GM21737 (cell line): ENCODE data around the gene GABRA6.
"Not testable (repeated sequence)": the region's sequence is repeated elsewhere in the genome, so short reads cannot be mapped to it uniquely, and the experiment has no call there.

Source experiments
- ATAC-seq: cut with Tn5 transposase; IDR thresholded peaks from one replicate; pipeline ENCODE4 v1.9.1; 2021; ENCODE audit warnings: mild to moderate bottlenecking, moderate library complexity; ENCODE audit not compliant: unreplicated experiment

Gene GABRA6

DNA sequence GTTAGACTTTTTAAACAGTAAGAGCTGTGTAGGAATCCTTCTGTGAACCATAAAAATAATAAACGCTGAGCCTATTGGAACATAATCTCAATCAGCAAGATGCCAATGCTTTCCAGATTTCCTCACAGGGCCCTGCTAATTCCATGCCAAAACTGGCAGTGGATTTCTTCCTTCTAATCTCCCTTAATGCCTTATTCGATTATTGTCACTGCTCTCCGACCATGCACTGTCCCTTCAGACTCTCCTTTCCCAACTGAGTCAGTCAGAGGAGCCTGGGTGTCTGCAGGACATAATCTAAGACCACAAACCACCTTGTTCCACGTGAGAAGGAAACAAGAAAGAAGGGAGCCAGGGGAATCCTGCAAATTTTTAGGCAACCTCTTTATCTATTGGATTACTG is at the start of gene GABRA6:
Gene GABRA6, plus strand, starts transcription at position 261 of the 400 bp plus-strand sequence. CDS start 269 bp downstream, outside the sequence.
- ATAC-seq = no peak

DNA sequence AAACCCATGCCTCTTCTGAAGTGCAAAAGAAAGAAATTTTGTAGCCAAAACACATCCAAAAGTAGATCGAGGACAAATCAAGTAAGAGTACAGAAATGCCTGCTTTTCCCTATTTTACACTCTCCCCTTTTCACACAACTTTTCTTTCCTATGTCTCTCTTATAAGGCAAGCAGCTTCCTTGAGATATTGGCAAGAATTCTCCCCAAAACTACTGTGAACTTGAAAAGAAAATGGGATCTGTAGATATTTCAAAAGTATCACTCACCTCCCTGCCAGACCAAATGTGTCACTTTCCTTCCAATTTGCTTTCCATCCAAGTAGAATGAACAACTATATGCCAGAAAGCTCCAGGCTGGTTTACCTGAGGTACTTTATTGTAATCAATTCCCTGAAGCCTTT is 47.9 kb upstream of the GABRA6 start:
- ATAC-seq = no peak

DNA sequence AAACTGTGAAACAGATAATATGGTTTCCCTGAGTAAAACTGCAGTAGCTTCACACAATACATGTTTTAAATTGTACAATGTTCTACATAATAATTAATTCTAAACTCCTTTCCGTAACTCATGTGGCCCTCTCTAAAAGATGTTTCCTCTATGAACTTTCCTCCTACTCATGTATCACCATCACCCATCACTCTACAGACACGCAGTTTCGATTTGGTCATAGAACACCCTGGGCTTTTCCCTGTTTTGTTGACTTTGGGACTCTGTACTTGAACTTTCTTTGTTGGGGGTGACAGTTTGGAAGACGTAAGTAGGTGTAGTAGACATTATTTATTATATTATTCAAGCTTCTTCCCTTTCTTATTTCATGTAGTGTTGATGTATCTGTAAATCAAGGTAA is 44.1 kb upstream of the GABRA6 start:
- ATAC-seq = no peak

DNA sequence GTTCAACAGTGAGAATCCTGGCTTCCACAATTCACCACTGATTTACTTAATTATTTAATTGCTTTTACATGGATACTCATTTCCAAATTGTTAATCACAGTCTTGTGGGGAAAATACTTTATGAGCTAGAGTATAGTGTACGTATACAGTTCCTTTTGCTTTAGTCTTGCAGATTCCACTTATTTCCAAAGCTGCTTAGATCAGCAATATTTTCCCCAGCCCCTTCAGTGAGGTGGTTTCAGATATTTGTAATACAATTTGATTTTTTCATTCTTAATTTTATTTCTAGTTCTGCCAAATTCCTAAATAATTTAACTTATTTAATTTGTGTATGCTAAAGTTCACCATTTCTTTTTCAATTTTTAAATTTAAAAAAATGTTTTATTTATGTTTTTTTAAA is 40.3 kb upstream of the GABRA6 start:
- ATAC-seq = no peak

DNA sequence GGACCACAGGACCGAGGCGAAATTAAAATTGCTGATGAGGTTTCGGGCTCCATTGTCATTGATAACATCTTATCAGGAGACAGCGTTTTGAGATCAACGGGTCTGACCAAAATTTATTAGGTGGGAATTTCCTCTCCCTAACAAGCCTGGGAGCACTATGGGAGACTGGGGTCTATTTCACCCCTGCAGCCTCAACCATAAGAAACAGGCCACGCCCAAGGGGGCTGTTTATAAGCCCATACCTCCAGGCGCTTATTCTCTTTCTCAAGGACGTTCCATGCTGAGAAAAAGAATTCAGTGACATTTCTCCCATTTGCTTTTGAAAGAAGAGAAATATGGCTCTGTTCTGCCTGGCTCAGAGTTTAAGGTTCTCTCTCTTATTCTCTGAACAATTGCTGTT is 33.6 kb upstream of the GABRA6 start:
- not testable (repeated sequence) for ATAC-seq

DNA sequence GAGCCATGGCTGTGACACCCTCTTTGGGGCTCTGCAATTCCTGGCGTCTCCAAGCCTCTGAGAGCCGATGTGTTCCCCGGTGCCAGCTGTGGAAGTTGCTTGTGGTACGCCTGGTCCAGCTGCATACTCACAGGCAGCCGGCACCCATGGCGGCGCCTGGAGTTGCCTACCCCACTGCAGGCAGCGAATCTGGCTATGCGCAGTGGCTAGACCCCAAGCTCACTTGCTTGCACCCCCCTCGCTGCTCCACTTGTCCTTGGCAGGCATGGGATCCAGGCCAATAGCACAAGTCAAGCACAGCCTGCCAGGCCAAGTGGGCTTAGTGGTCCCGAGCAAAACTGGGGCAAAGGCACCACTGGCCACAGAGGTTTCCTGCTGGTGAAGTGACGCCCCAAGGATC is 24.7 kb upstream of the GABRA6 start:
- no peak for ATAC-seq

DNA sequence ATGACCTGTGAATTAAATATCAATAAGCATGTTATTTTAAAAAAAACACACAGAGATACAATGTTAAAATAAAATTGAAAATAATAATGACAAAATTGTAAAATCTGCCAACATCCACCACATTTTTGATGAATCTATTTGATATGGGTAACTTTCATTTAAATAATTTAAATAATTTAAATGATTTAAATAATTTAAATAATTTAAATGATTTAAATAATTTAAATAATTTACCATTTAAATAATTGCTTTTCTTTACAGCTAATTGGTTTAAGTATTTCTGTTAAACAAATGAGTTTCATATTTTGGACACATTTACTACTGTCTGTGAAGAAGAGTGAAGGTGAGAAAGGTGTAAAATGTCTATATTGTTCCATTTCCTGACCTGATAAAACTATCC is 22.1 kb upstream of the GABRA6 start:
- no peak for ATAC-seq

DNA sequence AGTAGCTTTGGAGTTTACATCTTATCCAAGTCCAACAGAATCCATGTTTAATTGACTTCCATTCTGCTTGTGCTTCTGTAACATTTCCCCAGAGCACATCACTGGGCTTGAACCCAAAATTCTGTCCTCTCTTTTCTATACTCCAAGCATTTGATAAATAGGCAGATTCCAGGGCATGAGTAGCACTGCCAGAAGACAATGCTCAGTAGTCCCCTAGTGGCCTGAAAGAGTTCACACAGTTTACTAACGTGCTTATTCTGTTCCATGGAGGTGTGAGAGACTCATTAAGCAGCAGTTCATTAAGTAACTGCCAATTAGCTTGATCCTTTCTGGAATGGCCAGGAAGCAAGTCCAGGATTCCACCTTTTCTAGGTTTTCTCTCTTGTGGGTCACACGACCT is 9.4 kb upstream of the GABRA6 start:
- ATAC-seq = peak; percentile 84

DNA sequence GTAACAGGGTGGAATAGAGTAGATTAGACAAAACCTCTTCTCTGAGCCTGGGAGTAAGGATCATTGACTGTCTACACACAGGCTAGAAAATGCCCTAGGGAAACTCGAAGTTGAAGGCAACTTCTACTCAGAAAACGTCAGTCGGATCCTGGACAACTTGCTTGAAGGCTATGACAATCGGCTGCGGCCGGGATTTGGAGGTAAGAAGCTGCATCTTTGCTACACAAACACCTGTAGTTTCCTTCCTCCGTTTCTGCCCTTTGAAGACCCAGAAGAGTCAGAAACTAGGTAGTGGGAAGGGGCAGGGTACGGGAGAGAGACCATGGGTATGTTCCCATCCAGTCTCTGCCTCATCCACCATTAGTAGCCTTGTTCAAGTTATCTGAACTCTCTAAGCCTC is 628 bp downstream of the GABRA6 start:
- no peak for ATAC-seq

DNA sequence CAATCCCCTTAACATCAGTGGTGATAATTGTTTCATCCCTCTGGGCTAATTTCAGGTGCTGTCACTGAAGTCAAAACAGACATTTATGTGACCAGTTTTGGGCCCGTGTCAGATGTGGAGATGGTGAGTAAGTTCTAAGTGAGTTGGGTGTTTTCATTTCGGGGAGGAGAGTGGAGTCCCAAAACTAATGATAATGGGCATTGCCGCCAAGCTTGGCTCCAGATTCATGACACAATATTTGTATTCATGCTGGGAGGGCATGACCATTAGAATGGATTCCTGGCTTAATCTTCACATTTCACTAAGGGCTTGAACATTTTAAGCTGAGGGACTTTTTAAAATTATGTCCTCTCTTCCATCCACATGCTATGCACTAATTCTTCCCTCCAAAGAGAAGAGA is 1.4 kb downstream of the GABRA6 start:
- ATAC-seq = no peak

DNA sequence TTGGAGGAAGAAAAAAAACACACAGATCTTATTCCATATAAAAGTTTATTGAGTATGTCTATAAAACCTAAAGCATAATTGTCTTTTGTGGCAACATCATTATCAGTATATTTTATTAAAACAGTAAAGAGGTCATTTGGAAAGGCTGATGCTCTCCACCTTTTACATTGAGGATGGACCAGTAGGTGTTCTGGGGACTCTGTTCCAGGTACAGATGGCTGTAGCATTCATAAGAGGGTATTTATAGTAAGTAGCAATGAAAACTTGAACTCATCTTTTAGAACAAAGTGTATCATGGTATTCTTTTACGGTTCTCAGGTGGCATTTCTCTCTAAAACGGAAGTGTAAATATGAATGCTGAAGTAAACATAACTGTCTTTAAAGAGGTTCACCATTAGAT is 1.8 kb downstream of the GABRA6 start:
- no peak for ATAC-seq

DNA sequence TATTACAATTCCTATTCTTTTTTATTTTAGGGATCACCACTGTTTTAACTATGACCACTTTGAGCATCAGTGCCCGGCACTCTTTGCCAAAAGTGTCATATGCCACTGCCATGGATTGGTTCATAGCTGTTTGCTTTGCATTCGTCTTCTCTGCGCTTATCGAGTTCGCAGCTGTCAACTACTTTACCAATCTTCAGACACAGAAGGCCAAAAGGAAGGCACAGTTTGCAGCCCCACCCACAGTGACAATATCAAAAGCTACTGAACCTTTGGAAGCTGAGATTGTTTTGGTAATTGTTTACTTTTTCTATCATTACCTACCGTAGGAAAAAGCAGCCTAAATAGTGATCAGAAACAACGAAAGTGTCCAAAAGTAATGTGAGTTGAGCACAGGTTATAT is 6.4 kb downstream of the GABRA6 start:
- ATAC-seq = no peak

DNA sequence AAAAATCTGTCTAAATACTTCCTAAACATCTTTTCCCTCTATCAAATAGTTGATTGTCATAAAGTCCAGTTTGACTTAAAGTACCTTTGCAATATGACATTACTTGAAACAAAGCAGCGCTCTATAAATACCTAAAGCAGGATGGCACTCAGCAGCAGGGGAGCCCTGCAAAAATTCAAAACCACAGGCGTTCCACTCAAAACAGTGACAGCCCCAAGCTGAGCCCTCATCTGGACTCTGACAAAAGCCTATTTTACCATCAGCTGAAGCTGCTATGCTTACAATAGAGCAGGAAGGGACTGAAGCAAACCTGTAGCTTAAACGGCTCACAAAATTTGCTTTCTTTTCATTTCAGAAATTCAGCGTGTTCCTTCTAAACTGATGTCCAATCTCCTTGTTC is 11.5 kb downstream of the GABRA6 start:
- no peak for ATAC-seq

DNA sequence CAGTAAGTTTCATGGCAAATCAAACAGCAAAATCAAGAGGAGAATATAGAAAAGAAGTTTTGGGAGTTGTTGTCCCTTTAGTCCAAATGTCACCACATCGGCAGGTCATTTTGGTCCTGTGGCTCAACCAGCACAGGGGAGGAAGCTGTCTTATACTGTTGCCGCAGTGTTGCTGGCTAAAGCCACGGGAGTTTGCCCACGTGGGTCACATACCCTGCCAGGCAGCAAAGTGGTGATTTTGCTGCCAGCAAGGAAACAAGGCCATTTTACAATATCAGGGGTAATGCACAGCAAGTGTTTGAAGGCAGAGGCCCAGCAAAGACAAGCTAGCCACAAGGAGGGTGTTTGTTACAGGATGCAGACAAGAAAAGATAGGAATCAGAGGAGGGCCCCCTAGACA is 14.5 kb downstream of the GABRA6 start:
- no peak for ATAC-seq

DNA sequence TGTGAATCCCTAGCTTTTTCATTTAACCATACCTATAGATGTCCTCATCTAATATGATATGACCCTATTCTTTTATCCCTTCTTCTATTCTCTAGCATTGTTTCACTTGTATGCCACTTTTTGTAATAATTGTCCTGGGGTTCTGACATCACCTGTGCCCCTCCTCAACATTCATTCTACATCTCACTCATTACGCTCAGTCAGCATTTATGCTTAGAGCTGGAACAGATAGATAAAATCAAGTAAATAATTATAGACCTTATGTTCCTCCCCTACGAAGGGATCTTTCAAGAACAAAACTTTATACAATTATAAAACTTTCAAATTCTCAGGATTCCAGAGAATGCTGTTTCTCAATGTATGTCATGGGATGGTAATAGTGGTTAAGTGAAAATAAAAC is 18.0 kb downstream of the GABRA6 start:
- ATAC-seq = no peak

DNA sequence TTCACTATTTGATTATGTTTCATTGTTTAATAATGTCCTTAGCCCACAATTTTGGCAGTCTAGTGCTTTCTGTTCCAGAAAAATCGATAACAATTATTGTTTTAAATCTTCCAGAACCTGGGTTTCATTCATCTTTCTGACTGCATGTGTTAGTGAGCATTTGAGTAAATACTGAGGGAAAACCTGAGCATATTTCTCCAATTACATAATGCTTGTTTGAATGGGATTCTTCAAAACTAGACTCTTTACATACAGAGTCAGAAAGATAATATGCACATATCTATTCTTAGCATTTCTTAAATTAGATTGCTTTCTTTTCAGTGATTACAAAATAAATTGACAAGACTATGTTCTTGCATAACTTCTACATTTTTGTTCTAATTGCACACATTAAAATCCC is 21.9 kb downstream of the GABRA6 start:
- ATAC-seq = no peak

DNA sequence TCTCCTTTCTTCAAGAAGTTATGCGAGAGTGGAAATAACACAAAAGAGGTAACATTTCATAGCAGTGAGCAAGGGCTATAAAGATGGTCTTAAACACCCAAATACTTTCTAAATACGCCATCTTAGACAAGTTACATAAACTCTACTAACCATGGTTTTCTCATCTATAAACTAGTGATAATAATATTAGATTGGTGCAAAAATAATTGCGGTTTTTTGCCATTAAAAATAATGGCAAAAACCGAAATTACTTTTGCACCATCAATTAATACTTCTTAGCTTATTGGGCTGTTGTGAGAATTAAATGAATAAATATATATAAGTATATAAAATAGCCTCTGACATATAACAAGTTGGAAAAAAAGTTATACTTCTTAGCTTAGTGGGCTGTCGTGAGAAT is 23.7 kb downstream of the GABRA6 start:
- ATAC-seq = no peak

DNA sequence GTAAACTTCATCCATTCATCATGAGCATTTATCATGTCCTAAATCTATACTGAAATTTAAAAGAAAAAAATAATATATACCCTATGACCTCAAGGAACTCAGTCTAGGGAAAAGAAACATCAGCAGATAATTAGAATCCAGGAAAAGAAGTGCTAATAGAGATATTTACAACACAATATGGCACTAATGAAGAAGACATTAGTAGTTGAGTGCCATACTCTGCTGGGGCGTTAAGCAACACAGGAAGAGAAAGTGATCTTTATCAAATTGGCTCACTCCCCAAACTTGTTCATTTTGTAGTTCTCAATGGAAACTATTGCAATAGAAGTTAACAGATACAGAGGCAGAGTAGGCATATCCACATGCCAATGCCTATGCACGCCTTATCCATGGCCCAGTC is 27.5 kb downstream of the GABRA6 start:
- ATAC-seq = no peak

DNA sequence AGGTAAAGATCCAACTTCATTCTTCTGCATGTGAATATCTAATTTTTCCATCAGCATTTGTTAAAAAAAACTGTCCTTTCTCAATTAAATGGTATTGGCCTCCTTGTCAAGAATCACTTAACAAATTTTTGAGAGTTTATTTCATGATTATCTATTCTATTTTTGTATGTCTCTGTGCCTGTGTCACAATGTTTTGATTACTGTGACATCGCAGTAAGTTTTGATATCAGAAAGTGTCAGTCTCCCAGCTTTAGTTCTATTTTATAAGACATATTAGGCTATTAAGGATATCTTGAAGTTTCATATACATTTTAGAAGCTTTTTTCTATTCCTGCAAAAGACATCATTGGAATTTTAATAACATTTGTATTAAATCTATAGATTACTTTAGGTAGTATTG is 33.6 kb downstream of the GABRA6 start:
- ATAC-seq = no peak

DNA sequence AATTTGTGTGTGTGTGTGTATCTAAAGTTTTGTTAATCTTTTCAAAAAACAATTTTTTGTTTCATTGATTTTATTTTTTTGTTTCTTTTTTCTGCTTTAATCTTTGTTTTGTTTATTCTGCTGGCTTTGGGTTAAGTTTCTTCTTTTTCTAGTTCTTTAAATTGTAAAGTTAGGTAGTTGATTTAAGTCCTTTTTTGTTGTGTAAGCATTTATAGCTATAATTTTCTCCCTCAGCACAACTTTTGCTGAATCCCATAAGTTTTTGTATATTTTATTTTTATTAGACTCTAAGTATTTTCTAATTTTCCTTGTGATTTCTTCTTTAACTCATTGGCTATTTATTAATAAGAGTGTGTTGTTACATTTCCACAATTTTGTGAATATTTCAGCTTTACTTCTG is 34.9 kb downstream of the GABRA6 start:
- no peak for ATAC-seq

DNA sequence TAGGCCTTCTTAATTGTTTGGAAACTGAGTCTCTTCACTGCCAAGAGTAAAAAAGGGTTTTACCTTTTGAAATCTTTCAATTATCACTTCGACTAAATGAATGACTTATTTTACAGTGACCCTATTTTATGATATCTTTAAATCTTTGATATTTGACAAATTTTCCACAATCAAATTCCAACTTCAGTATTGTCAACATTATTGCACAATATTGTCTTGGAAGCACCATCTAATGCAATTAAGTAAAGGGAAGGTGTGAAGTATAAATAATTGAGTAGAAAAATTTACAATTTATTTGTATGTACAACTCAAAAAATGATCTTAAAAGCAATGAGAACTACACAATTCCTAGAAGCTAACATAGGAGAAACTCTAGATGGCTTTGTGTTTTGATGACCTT is 49.2 kb downstream of the GABRA6 start:
- no peak for ATAC-seq

DNA sequence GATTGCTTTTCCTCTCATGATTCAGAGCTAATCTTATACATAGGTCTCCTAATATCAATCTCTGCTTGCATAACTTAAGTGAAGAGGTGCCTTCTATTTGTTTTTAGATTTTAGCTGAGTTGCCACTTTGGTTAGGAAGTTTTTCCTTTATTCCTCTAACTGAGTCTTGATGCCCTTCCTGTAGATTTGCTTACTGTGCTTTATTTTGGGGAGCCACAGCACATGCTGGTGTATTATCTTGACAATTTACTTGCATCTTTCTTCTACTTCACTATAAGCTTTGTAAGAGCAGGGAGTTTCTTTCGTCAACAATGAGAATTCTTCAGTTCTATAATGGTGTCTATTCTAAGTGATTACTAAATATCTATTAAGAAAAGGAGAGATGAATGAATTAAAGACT is 54.9 kb downstream of the GABRA6 start:
- ATAC-seq = no peak

DNA sequence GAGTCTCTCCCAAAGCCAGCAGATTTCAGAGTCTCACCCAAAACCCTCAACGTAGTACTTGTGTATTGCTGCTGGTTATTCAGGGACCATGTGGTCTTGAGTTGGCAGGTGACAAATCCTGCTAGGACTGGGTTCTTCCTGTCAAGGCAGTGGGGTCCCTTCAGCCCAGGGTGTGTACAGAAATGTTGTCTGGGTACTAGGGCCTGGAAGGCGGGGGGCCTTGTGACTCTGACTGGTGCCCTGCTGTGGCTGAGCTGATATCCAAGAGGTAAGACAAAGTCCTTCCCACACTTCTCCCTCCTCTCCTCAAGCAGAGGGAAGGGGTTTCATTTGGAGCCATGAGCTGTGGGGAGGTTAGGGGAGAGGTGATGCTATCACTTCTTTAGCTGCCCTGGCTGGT is 58.8 kb downstream of the GABRA6 start:
- no peak for ATAC-seq

DNA sequence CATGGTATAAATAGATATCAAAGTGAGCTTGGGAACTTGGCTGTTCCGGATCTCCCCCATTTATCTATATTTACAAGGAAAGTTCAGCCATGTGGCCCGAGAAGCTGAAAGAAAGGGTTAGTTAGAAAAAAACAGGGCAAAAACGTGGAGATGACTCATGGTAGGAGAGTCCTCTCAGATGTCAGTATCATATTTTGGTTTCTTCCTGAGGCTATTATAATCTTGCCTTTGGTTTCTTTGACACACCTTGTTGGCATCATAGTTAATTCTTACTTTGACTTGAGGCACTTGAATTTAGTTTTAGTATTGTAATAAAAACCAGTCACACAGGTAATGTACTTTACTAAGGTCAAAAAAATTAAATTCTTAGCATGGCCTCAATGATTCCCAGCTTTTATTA is 59.9 kb downstream of the GABRA6 start:
- no peak for ATAC-seq
